Measurements from ENCODE around the gene DVL2. TPM values are rescaled to one million over a fixed set of nuclear protein-coding genes. Genes with fewer than 3 reads are reported as not detected.

DVL2 gene
- total and polyA plus RNA-seq, 2 of the 13 experiments (the other 11 are each of a cell fraction or from before 2014, with no cell fraction given), result 5.7 to 38.2 TPM

DNA sequence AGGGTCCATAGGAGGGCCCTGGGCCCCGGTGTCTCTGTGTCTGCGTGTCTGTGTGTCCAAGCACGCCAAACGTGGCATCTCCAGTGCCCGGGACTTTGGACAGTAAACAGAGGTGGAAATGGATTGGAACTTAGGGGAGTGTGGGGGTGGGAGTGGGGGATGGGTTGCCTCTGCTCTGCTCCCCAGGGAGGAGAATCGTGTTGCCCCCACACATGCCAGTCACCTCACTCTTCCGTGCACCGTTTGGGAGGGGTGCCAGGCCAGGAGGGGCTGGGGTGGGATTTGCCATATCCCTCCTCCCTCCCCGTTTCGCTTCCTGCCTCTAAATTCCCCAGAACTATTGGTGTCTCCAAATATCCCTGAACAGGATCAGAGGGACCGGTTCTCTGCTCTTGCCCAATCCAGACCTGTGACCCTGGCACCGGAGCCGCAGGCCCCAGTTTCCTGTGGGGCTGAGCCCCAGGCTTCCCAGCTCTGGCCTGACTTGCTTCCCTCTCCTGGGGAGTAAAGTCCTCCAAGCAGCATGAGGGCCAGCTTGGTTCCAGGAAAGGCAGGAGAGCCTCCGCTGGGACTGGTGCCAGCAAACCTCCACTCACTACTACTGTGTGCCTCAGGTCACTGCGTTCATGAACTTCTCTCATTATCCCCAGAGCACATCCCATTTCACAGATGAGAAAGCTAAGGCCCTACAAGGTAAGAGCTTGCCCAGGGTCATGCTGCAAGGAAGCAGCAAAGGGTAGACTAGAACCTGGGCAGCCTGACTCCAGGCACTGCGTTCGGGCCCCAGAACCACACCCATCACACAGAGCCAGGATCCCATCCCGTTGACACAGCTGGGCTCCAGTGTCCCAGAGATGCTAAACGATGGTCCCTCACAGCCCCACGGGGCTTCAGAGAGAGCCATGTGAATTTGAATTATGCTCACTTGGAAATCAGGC is 54.7 kb downstream of the DVL2 start, which contains the start of gene ASGR1 (continued):
- TF ChIP-seq, protein P1, sequence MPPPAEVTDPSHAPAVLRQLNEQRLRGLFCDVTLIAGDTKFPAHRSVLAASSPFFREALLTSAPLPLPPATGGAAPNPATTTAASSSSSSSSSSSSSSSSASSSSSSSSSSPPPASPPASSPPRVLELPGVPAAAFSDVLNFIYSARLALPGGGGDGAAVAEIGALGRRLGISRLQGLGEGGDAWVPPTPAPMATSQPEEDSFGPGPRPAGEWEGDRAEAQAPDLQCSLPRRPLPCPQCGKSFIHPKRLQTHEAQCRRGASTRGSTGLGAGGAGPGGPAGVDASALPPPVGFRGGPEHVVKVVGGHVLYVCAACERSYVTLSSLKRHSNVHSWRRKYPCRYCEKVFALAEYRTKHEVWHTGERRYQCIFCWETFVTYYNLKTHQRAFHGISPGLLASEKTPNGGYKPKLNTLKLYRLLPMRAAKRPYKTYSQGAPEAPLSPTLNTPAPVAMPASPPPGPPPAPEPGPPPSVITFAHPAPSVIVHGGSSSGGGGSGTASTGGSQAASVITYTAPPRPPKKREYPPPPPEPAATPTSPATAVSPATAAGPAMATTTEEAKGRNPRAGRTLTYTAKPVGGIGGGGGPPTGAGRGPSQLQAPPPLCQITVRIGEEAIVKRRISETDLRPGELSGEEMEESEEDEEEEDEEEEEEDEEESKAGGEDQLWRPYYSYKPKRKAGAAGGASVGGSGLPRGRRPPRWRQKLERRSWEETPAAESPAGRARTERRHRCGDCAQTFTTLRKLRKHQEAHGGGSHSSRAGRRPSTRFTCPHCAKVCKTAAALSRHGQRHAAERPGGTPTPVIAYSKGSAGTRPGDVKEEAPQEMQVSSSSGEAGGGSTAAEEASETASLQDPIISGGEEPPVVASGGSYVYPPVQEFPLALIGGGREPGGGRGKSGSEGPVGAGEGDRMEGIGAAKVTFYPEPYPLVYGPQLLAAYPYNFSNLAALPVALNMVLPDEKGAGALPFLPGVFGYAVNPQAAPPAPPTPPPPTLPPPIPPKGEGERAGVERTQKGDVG (CRISPR knock-in tag; IDR thresholded peaks at IDR 0.05; ENCODE audit: borderline replicate concordance), result no peak
- TF ChIP-seq ATF7-NPFF (CRISPR knock-in tag; IDR thresholded peaks at IDR 0.05; ENCODE audit: low read depth) (no peak; the same call in 1 of the 2 replicates), MAZ (IDR thresholded peaks at IDR 0.05; ENCODE audit: borderline replicate concordance, low read depth, low read length) (peak; percentile 72), MAZ (CRISPR knock-in tag; IDR thresholded peaks at IDR 0.05; ENCODE audit: low read depth) (peak; percentile 91), ZMYM4 (CRISPR knock-in tag; IDR thresholded peaks at IDR 0.05) (no peak; the same call in 1 of the 2 replicates), KLF15 (CRISPR knock-in tag; IDR thresholded peaks at IDR 0.05; ENCODE audit: borderline replicate concordance) (0 out of 2 replicates have a peak, but pooled peaks have one; percentile 66), ZNF776 (CRISPR knock-in tag; IDR thresholded peaks at IDR 0.05) (peak; percentile 73; the same call in 1 of the 2 replicates), ZNF468 (CRISPR knock-in tag; IDR thresholded peaks at IDR 0.05) (no peak), ZNF326 (CRISPR knock-in tag; IDR thresholded peaks at IDR 0.05; ENCODE audit: borderline replicate concordance) (no peak), CHD4 (IDR thresholded peaks at IDR 0.05; ENCODE audit: borderline replicate concordance, low read length) (peak; percentile 99), RCOR2 (CRISPR knock-in tag; IDR thresholded peaks at IDR 0.05) (peak; percentile 99), GABPA (IDR thresholded peaks at IDR 0.05; ENCODE audit: low read depth, low read length) (no peak), GABPA (CRISPR knock-in tag; IDR thresholded peaks at IDR 0.05; ENCODE audit: low read depth) (peak; percentile 50; the same call in 1 of the 2 replicates), PLRG1 (conservative IDR thresholded peaks at IDR 0.05) (no peak), ZSCAN25 (CRISPR knock-in tag; IDR thresholded peaks at IDR 0.05) (peak; percentile 24), NCOR1 (IDR thresholded peaks at IDR 0.05; ENCODE audit: borderline replicate concordance, low read length) (peak; percentile 89), MBNL3 (CRISPR knock-in tag; conservative IDR thresholded peaks at IDR 0.05) (no peak), SP5 (CRISPR knock-in tag; IDR thresholded peaks at IDR 0.05; ENCODE audit: borderline replicate concordance, low read depth) (peak; percentile 53), ZNF337 (CRISPR knock-in tag; IDR thresholded peaks at IDR 0.05; ENCODE audit: borderline replicate concordance, low read depth) (no peak), TAF1 (CRISPR knock-in tag; IDR thresholded peaks at IDR 0.05) (peak; percentile 72), SOX13 (IDR thresholded peaks at IDR 0.05) (no peak), SOX13 (CRISPR knock-in tag; conservative IDR thresholded peaks at IDR 0.05 in 1 of 2, IDR thresholded peaks at IDR 0.05 in 1 of 2) (peak in 1 of 2 experiments; percentile 57; a peak in 2 of 4 replicates), REXO4 (CRISPR knock-in tag; IDR thresholded peaks at IDR 0.05; ENCODE audit: borderline replicate concordance) (no peak)
- TF ChIP-seq, protein P2, sequence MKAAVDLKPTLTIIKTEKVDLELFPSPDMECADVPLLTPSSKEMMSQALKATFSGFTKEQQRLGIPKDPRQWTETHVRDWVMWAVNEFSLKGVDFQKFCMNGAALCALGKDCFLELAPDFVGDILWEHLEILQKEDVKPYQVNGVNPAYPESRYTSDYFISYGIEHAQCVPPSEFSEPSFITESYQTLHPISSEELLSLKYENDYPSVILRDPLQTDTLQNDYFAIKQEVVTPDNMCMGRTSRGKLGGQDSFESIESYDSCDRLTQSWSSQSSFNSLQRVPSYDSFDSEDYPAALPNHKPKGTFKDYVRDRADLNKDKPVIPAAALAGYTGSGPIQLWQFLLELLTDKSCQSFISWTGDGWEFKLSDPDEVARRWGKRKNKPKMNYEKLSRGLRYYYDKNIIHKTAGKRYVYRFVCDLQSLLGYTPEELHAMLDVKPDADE (CRISPR knock-in tag; IDR thresholded peaks at IDR 0.05), result no peak
- TF ChIP-seq, protein P3, sequence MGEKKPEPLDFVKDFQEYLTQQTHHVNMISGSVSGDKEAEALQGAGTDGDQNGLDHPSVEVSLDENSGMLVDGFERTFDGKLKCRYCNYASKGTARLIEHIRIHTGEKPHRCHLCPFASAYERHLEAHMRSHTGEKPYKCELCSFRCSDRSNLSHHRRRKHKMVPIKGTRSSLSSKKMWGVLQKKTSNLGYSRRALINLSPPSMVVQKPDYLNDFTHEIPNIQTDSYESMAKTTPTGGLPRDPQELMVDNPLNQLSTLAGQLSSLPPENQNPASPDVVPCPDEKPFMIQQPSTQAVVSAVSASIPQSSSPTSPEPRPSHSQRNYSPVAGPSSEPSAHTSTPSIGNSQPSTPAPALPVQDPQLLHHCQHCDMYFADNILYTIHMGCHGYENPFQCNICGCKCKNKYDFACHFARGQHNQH (CRISPR knock-in tag; IDR thresholded peaks at IDR 0.05), result peak; percentile 76

Measured in HepG2 (cell line).